HG03103 (cell line): ENCODE data around the gene ZNF598.
"Not testable (repeated sequence)": the region's sequence is repeated elsewhere in the genome, so short reads cannot be mapped to it uniquely, and the experiment has no call there.

Experiments used
- ATAC-seq: cut with Tn5 transposase; IDR thresholded peaks from one replicate; pipeline ENCODE4 v1.9.1; 2021; ENCODE audit warnings: low read depth; ENCODE audit not compliant: unreplicated experiment

The ZNF598 gene

DNA sequence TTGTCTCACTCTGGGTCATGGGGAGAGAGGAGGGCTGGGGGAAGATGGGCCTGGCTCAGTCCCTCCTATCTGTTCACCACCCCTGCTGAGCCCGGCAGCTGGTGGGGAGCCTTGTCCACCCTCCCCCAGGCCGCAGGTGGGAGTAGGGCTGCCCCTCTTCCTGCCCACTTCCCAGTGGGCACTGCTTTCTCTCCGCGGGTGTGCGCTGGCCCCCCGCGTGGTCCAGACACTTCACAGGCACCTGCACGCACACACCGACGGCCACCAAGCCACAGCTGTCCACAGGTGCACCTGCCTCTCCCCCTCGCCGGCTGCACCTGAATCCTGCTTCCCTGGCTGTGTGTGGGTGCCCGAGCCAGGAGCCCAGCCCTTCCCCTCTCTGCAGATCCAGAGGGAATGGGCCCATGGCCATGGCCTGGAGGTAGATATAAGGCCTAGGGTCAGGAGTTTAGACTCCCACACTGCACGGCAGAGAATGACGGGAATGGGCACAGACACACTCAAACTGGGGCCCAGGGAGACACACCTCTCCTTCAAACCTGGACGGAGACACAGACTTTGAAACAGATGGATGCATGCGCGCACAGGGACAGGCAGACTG is 19.1 kb upstream of the ZNF598 start:
- no peak for ATAC-seq

DNA sequence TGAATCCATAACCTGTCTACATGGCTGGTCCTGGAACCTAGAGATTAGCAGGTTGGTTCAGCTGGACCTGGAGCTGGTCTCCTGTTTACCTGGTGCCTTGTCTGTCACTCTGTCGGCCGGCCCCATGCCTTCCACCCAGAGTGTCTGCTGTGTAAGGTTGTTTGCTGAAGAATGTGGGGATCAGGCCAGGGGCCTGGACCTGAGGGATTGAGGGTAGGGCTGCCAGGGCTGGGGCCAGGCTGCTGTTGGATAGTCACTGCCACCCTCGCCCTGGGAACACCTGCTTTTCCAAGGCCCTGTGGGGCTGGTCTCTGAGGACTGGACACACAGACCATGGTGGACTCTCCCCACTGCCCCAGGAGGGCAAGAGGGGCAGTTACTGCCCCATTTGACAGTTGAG is 18.5 kb upstream of the ZNF598 start:
- ATAC-seq, result no peak

DNA sequence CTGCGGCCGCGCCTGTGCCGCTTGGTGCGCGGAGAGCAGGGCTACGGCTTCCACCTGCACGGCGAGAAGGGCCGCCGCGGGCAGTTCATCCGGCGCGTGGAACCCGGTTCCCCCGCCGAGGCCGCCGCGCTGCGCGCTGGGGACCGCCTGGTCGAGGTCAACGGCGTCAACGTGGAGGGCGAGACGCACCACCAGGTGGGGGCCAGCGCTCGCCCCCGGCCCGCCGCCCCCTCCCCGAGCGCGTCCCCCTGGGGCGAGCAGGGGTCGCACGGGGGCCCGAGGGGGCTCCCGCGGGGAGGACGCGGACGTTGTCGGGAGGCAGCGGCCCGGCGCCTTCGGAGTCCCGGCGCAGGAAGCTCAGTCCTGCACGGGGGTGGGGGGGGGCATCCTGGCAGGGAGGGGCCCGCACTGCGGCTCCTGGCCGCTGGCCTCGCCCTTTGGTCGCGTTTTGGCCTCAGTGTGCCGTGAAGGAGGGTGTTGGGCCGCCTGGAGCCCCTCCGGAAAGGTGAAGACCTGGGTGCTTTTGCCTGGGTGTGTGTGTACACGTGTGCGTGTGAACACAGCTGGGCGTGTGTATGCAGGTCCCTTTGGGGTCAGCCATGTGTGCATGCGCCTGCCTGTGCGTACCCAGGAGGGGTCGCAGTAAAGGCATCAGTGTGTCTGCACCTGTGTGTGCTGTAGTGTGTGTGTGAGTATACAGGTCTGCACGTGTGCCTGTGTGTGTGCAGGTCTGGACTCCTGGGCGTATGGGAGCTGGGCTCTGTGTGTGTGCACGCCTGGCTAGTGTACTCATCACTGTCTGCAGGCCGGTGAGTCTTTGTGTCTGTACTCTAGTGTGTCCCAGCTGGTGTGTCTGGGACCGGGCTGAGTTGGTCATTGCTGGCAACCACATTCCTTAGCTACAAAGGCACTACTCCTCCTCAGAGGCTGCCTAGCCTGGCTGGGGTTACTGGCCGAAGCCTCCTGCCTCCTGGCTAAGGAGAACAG is 17.7 kb upstream of the ZNF598 start:
- no peak for ATAC-seq

DNA sequence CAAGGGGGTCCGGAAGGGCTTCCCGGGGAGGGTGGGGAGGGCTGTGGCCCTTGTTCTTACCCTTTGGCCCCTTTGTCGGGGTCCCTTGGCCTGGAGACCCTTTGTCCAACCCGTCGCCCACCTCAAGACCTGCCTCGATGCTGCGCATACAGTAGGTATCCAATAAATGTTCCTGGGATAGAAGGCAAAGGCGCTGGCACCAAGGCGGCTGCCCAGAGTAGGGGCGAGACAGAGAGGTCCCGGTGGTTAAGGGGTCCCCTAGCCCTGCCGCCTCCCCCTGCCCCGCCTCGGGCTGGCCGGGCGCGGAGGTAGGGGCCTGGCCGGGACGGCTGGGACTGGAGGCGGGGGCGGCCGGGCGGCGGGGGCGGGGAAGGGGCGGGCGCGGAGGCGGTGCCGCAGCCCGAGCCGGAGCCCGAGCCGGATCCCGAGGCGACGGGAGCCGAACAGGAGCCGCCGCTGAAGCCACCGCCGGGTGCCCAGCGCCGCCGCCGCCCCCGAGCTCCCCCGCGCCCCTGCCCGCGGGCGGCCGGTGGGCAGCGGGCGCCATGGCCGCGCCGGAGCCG is 16.9 kb upstream of the ZNF598 start, which contains the start of gene NHERF2:
TSS of gene NHERF2 (plus strand) at position 442 of the 563 bp plus-strand sequence. CDS start at position 546, 104 bp downstream.
- ATAC-seq, result no peak

DNA sequence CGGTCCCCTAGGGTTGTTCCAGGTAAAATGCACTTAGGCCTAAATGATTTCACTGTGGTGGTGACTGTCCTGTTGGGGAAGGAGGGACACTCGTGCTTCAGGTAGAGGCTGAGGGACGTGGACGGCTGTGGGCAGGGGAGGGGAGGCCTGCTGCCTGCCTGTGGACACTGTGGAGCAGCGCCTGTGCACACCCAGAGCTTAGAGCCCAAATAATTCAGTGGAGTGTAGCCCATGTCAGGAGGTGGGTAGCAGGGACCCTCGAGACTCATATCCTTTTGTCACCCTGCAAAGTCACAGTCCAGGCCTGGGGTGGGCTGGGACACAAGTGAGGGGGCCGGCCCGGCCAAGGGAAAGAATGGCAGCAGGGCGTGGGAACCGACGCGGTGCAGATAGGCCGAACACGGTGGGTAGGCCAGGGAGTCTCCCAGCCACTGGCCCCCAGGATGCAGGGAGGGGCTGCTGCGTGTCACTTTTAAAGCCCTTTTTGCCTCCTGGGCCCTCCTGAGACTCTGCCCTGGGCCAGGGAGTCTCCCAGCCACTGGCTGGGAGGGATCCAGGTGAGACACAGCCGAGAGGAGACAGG is 16.3 kb upstream of the ZNF598 start:
- no peak for ATAC-seq

DNA sequence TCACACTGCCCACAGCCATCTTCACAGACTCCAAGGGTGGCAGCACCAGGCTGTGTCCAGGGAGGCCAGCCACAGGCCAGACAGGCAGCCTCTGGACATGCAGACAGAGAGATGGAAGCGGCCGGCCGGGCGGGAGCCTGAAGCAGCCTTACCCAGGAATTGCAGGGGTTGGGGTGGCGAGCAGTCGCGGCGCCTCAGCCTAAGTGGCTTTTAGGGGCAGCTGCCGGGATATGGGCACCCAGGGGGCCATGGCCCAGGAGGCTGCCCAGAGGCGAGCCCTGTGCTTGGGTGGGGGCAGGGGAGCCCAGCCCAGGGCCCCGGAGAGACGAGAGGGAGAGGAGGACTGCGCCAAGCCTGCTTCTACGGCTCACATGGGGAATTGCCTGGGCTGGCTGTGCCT is 15.6 kb upstream of the ZNF598 start:
- ATAC-seq, result no peak

DNA sequence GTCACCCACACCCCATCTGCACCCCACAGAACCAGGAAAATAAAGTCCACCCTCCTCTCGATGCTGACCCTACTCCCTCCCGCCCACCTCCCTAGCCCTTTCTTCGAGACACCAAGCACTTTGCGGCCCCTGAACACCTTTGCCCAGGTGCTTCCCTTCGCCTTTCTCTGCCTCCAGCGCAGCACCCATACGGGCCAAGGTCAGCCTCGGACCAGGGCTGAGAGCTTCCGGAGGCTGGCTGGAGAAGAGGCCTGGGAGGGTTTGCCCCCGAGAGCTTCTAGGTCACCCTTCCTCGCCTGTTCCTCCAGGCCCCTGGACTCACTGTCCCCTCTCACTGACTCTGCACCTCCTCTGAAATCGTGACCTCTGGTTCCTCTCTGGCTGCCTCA is 14.4 kb upstream of the ZNF598 start:
- no peak for ATAC-seq

DNA sequence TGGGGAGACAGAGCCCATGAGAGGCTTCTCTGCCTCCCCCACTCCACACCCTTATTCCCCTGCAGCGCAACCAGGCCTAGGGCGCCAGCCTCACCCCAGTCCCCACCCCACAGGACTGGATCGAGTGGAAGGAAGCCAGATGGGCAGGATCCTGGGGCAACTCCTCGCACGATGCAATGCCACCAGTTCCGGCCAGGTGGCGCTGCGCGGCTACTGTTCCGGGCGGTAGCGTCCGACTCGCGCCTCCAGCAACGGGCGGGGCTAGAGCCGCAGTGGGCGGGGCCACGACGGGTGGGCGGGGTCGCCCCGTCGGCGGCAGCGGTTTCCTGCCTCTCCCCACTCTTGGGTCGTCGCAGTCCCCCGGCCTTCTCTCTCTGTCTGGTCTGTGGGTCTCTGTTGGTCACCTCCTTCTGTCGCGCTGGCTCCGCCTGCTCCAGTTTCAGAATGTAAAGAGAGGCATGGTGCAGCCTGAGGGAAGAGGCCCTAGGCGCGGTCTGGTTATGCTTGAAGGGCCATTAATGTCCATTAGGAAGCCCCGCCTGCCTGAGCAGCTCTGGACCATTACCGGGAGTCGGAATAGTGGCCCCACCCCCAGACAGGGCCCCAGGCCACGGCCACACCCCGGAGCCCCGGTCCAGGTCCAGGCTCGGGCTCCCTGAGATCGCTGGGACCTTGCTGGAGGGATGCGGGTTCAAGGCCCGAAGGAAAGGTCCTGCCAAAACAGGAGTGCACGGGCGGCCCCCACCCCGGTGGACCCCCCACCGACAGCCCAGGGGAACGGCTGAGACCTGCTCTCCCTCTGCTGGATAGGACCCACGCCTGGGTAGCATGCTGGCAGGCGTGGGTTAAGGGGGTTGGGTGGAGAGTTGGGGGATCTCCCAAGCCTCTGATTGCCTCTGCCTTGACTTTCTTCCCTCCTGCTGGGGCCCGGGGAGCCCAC is 13.7 kb upstream of the ZNF598 start:
- peak; percentile 71 for ATAC-seq

DNA sequence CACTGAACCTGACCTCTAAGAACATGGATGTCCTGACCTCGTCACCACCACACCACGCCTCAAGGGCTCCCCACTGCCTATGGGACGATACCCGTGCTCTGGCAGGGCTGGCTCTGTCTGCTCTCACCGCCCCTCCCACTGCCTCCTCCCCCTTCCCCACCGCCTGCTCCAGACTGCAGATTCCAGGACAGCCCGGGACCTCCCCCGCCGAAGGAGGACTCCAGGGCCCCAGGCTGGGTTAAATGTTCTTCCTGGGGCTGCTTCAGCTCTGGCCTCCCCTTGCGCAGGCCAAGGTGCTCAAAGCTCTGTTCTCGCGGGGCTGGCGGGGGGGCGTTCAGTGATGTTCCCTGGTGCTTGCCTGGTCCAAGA is 13.1 kb upstream of the ZNF598 start:
- no peak for ATAC-seq

DNA sequence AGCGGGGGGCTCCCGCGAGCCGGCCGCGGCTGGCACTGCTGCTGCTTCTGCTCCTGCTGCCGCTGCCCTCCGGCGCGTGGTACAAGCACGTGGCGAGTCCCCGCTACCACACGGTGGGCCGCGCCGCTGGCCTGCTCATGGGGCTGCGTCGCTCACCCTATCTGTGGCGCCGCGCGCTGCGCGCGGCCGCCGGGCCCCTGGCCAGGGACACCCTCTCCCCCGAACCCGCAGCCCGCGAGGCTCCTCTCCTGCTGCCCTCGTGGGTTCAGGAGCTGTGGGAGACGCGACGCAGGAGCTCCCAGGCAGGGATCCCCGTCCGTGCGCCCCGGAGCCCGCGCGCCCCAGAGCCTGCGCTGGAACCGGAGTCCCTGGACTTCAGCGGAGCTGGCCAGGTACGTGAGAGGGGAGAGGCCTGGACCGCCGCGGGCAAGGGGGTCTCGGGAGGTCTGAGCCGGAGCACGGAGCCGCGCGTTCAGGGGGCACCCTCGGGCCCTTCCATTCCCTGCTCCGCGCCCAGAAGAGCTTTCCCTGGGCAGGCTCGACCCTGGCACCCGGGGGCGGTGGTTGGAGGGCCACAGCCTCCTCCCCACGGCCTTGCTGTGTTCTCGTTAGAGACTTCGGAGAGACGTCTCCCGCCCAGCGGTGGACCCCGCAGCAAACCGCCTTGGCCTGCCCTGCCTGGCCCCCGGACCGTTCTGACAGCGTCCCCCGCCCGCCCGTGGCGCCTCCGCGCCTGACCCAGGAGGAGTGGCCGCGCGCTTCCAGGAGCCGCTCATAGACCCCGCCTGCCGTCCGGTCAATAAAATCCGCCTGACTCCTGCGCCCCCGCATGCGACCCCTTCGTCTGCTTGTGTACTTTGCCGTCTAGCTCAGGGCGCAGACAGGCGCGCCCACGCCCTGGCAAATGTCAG is 10.6 kb upstream of the ZNF598 start:
- ATAC-seq, result no peak

DNA sequence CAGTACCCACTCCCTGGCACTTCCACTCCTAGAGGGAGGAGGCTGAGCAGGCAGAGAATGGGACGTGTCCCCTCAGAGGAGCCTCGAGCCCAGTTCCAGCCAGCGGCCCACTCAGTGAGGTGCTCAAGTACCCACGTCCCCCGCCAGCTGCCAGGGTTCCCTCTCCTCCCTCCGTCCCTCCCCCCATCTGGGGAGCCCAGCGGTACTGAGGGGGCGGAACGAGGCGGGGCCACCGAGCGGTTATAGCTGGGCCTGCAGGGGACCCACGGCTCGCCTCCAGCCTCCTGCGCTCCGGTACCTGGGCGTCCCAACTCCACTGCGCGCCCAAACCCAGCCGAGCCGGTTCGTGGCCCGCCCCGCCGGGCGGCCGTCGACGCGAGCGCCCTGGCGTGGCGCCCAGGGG is 9.9 kb upstream of the ZNF598 start, which contains the start of gene NPW:
TSS of gene NPW (plus strand) at position 268 of the 403 bp plus-strand sequence.
- no peak for ATAC-seq

DNA sequence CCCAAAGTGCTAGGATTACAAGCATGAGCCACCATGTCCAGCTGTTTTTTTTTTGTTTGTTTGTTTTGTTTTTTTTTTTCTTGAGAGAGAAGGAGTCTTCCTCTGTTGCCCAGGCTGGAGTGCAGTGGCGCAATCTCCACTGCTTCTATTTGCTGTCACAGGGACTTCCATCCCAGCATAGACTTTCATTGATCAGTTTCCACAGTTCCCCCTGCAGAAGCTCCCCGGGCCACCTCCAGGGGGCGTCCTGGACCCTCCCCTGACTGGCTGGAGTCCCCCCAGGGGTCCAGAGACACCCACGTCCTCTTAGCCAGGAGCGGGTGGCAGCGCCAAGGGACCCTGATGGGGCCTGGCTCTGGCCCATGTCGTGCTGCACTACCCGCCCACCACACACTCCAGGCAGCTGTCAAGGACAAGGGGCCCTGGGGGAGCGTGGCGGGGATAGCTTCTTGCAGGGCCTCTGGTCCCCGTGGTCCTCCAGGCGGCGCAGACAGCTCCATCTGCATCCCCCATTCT is 6.8 kb upstream of the ZNF598 start:
- ATAC-seq, result no peak

DNA sequence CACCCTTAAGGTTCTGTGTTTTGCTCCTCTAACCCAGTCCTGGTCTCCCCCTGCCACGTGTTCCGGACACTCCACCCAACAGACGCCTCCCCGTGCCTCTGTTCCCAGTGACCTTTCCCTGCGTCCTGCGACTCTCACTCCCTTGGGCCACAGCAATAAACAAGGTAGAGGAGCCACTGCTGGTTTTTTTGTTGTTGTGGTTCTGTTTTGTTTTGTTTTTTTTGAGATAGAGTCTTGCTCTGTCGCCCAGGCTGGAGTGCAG is 6.3 kb upstream of the ZNF598 start:
- ATAC-seq, result no peak

DNA sequence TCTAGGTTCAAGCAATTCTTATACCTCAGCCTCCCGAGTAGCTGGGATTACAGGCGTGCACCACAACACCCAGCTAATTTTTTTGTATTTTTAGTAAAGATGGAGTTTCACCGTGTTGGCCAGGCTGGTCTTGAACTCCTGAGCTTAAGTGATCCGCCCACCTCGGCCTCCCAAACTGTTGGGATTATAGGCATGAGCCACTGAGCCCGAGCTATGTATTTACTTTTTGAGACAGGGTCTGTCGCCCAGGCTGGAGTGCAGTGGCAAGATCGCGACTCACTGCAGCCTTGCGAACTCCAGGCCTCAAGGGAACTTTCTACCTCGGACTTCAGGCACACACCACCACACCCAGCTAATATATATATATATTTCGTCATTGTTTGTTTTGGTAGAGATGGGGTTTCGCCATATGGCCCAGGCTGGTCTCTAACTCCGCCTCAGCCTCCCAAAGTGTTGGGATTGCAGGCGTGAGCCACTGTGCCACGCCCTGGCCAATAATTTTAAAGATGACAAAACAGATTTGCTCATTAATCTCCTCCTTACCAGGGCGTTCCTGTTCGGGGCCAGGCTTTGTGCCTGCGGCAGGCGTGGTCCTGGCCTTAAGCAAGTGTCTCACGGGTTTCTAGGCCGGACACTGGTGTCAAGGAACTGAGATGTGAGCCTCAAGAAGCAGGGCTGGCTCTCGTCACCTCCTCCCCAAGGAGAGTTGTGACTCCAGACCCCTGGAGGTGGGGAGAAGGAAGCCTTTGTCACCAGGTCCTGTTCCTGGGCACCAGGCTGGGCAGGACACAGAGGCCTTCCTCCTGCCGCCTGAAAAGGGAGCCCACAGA is 5.7 kb upstream of the ZNF598 start:
- no peak for ATAC-seq

DNA sequence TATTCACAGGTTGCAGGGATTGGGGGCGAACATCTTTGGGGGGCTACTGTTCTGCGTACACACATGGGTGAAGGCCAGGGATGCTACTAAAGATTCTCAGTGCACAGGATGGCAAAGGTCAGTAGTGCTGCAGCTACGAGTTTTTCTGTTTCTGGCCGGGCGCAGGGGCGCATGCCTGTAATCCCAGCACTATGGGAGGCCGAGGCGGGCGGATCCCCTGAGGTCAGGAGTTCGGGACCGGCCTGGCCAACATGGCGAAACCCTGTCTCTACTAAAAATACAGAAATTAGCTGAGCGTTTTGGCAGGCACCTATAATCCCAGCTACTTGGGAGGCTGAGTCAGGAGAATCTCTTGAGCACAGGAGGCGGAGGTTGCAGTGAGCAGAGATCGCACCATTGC is 3.9 kb upstream of the ZNF598 start:
- no peak for ATAC-seq

DNA sequence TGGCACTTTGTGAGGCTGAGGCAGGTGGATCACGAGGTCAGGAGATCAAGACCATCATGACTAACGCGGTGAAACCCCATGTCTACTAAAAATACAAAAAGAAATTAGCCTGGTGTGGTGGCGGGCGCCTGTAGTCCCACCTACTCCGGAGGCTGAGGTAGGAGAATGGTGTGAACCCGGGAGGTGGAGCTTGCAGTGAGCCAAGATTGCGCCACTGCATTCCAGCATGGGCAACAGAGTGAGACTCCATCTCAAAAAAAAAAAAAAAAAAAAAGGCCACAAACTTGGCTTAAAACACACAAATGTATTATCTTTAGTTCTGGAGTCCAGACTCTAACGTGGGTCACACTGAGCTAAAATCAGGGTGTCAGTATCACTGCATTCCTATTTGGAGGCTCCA is 2.1 kb upstream of the ZNF598 start:
- not testable (repeated sequence) for ATAC-seq

DNA sequence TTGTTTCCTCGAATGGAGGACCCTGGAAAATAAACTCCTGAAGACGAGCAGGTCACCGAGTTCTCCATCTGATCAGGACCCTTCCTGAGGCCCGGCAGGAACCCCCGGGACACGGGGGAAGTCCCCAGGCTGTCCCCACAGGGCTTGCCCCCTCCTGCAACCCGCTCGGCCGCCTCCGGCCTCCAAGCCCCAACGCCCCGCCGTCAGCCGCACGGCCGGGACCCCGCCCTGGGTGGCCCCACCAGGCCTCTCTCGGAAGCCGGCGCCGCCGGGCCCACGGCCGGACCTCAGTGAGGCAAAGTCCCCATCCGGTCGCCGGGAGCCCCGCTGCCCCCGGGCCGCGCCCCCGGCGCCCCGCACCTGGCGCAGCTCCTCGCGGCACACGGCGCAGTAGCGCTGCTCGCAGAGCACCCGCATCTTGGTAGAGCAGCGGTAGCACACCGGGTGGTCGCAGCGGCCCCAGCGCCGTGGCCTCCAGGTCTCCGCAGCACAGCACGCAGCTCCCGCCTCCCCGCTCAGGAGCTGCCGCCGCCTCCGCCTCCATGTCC is 383 bp downstream of the ZNF598 start:
- ATAC-seq, result peak; percentile 22

DNA sequence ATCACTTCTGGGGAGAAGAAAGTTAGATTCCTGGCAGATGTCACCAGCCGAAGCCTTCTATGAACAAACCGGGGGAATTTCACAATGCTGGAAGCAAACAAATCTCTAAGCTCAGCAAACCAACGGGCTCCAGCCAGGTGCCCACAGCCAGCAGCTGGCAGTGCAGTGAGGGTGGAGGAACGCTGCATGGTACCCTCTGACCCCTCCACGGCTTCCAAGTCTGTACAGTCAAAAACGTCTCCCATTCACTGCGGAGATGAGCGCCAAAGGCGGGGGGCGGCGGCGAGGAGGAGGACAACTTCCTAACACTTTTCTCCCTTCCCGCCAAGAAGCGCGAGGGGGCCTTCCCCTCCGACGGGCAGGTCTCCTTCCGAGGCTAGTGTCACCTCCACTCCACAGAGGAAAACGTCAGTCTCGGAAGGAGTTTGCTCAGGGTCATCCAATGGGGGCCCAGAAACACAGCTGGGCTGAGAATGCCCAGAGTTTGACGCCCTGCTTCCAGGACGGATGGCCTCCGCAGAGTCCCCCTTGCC is 924 bp downstream of the ZNF598 start:
- ATAC-seq, result no peak
